DND-41 (cell line): ENCODE measurements around the gene GRB7.

Experiments
- ATAC-seq: fragments of 200-7000 bp; cut with Tn5 transposase; 3 replicates; pipeline ENCODE4 v1.9.1; 2021; ENCODE audit warnings: low read depth; ENCODE audit not compliant: insufficient read depth
- DNase-seq: peaks from one replicate; pipeline ENCODE4 v3.0.0-alpha.2; 2020
- H2AFZ ChIP-seq: 2 replicates; pipeline ENCODE4 v1.6.0; 2012; ENCODE audit warnings: low read depth, low read length
- H3K27ac ChIP-seq: 2 replicates; pipeline ENCODE4 v1.5.1; 2012; ENCODE audit warnings: low read length, inconsistent platforms
- H3K27me3 ChIP-seq: fragments of 200-600 bp; sonication (generic); 2 replicates; pipeline ENCODE4 v1.6.0; 2012; ENCODE audit warnings: low read length, mild to moderate bottlenecking, inconsistent platforms; ENCODE audit not compliant: insufficient read depth, poor library complexity
- H3K36me3 ChIP-seq: 2 replicates; pipeline ENCODE4 v1.5.1; 2012; ENCODE audit warnings: low read length, inconsistent platforms; ENCODE audit not compliant: insufficient read depth
- H3K4me1 ChIP-seq: 2 replicates; pipeline ENCODE4 v1.5.1; 2012; ENCODE audit warnings: mild to moderate bottlenecking, low read length; ENCODE audit not compliant: insufficient read depth
- H3K4me2 ChIP-seq: 2 replicates; pipeline ENCODE4 v1.6.0; 2012; ENCODE audit warnings: mild to moderate bottlenecking, moderate library complexity, low read length, inconsistent platforms; ENCODE audit not compliant: insufficient read depth
- H3K4me3 ChIP-seq, 2 experiments: fragments of 200-600 bp in 1 of 2; shearing (Covaris generic) in 1 of 2; 2 replicates each; pipeline ENCODE4 v1.5.1; 2012 to 2016; ENCODE audit warnings: inconsistent platforms in 2 of 2, low read length in 2 of 2, mild to moderate bottlenecking in 2 of 2, low read depth in 1 of 2, moderate library complexity in 1 of 2
- H3K79me2 ChIP-seq: 2 replicates; pipeline ENCODE4 v1.6.0; 2012; ENCODE audit warnings: low read length, inconsistent platforms; ENCODE audit not compliant: insufficient read depth
- H3K9ac ChIP-seq: 2 replicates; pipeline ENCODE4 v1.6.0; 2012; ENCODE audit warnings: low read depth, mild to moderate bottlenecking, inconsistent platforms, low read length, moderate library complexity
- H3K9me3 ChIP-seq: 2 replicates; pipeline ENCODE4 v1.5.1; 2012; ENCODE audit warnings: low read length, moderate library complexity, mild to moderate bottlenecking, inconsistent platforms; ENCODE audit not compliant: insufficient read depth, severe bottlenecking
- H4K20me1 ChIP-seq: 2 replicates; pipeline ENCODE4 v1.6.0; 2012; ENCODE audit warnings: low read length; ENCODE audit not compliant: insufficient read depth
- EZH2 ChIP-seq: IDR thresholded peaks from 3 replicates; pipeline ENCODE4 v1.6.1; 2012; ENCODE audit warnings: borderline replicate concordance, low read depth, mild to moderate bottlenecking, moderate library complexity, low read length, inconsistent platforms; ENCODE audit not compliant: severe bottlenecking
- TF ChIP-seq, protein P1 (sequence below): IDR thresholded peaks from 2 replicates; pipeline ENCODE4 v1.5.1; 2012; ENCODE audit warnings: borderline replicate concordance, low read length, moderate library complexity, mild to moderate bottlenecking; ENCODE audit not compliant: poor library complexity, severe bottlenecking; ENCODE audit errors: extremely low read depth

Gene GRB7

DNA sequence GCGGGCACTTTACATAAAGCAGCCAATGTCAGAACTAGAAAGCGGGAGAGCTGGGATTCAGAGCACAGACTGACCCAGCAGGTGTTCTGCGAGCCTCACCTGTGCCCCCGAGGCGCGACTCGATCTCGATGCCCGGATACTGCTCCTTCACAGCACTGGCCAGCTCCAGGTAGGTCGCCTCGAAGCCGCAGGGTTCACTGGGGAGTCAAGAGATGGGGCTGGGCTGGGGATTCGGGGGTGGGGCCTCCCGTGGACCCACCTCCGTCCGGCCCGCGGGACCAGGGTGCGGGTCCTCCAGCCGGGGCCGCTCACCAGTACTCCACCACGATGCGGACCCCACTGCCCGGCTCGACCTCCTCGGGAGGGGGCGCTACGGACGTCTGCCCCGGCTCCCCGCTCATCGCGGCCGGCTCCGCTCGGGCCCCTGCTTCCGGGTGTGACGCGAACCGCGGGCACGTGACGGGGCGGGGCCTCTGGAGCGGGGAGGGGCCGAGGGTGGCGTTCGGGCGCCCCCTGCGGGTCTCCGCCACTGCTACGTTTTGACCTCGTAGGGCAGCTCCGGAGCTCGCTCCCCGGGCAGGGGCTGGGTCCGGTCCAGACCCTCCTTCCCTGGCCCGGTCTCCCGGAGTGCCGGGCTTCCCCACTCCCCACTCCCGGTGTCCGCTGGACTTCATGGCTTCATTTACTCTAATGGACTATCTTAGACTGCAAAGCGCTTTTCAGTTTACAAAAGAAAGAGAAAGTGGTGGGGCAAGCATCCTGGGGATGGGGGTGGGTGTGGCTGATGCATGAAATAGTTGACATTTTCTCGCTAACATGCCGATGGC, 7.4 kb upstream of the GRB7 start, which contains the start of gene MIEN1:
TSS of gene MIEN1 (minus strand) at position 438 of the 827 bp plus-strand sequence. CDS start at position 401, 37 bp downstream.
- H3K27ac ChIP-seq = peak within 1 kb of the TSS; percentile 78
- H3K9ac ChIP-seq = peak within 1 kb of the TSS; percentile 74
- H3K4me1 ChIP-seq = peaks cover 21% of the 10 kb centered on the region
- peak within 1 kb of the TSS; percentile 93 for H2AFZ ChIP-seq
- H3K4me2 ChIP-seq = peak within 1 kb of the TSS; percentile 99
- peak; percentile 87 for ATAC-seq
- H3K4me3 ChIP-seq = peak within 1 kb of the TSS; percentile 69 to 93
- peaks cover 23% of the 10 kb centered on the region for H3K36me3 ChIP-seq
- H4K20me1 ChIP-seq = peaks cover 4% of the 10 kb centered on the region; the same call in 1 of the 2 replicates
- peaks cover 14% of the 10 kb centered on the region for H3K79me2 ChIP-seq
- H3K9me3 ChIP-seq = no peaks in the 10 kb centered on the region
- DNase-seq = peak; percentile 90
- no peak for TF ChIP-seq EZH2
- TF ChIP-seq, protein P1, sequence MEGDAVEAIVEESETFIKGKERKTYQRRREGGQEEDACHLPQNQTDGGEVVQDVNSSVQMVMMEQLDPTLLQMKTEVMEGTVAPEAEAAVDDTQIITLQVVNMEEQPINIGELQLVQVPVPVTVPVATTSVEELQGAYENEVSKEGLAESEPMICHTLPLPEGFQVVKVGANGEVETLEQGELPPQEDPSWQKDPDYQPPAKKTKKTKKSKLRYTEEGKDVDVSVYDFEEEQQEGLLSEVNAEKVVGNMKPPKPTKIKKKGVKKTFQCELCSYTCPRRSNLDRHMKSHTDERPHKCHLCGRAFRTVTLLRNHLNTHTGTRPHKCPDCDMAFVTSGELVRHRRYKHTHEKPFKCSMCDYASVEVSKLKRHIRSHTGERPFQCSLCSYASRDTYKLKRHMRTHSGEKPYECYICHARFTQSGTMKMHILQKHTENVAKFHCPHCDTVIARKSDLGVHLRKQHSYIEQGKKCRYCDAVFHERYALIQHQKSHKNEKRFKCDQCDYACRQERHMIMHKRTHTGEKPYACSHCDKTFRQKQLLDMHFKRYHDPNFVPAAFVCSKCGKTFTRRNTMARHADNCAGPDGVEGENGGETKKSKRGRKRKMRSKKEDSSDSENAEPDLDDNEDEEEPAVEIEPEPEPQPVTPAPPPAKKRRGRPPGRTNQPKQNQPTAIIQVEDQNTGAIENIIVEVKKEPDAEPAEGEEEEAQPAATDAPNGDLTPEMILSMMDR = peak; percentile 85
- H3K27me3 ChIP-seq = no peaks in the 10 kb centered on the region

DNA sequence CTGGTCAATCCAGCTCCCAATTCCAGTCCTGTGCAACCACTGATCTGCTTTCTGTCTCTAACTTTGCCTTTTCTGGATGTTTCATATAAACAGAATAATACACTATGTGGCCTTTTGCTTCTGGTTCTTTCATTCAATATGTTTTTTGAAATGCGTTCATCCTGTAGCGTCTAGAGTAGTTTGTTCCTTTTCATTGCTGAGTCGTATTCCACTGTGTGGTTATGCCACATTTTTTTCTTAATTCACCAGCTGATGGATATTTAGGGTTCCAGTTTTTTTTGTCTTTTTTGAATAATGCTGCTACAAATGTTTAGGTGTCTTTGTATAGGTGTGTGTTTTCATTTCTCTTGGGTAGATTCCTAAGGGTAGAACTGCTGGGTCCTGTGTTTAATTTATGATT, 5.2 kb upstream of the GRB7 start:
- H3K9me3 ChIP-seq = no peaks in the 10 kb centered on the region
- no peak overlapping the region for H3K4me2 ChIP-seq
- no peak overlapping the region for H3K27ac ChIP-seq
- H4K20me1 ChIP-seq = peaks cover 4% of the 10 kb centered on the region; the same call in 1 of the 2 replicates
- no peak overlapping the region for H3K9ac ChIP-seq
- no peak for TF ChIP-seq EZH2
- TF ChIP-seq, protein P1 = no peak
- H2AFZ ChIP-seq = no peak overlapping the region
- H3K27me3 ChIP-seq = no peaks in the 10 kb centered on the region
- no peak for DNase-seq
- peaks cover 14% of the 10 kb centered on the region for H3K79me2 ChIP-seq
- H3K4me3 ChIP-seq = no peak overlapping the region
- H3K36me3 ChIP-seq = peaks cover 19% of the 10 kb centered on the region
- no peak for ATAC-seq
- H3K4me1 ChIP-seq = peaks cover 21% of the 10 kb centered on the region

DNA sequence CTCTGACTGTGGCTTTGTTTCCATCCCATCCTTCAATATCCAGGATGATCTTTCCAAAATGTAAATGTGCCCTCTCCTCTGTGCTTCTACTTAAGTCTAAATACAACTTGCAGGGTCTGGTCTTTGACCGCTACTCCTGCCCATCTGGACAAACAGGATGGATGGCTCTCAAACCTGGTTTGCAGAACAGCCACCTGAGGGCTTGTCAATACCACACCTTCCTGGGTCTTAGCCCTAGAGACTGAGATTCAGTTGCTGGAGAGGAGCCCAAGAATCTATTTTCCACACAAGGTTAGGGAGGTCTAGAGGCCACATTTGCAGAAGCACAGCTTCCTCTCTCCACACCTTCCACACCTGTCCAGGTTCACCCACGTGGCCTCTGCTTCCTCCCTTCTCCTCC, 1.9 kb upstream of the GRB7 start:
- H3K27me3 ChIP-seq = no peaks in the 10 kb centered on the region
- no peak overlapping the region for H3K27ac ChIP-seq
- H3K4me3 ChIP-seq = no peak overlapping the region
- no peaks in the 10 kb centered on the region for H3K9me3 ChIP-seq
- H3K79me2 ChIP-seq = no peaks in the 10 kb centered on the region
- no peak overlapping the region for H3K4me2 ChIP-seq
- no peaks in the 10 kb centered on the region for H3K36me3 ChIP-seq
- ATAC-seq (no peak), DNase-seq (no peak)
- no peak overlapping the region for H2AFZ ChIP-seq
- H3K4me1 ChIP-seq = peaks cover 2% of the 10 kb centered on the region; the same call in 1 of the 2 replicates
- TF ChIP-seq, protein P1 = no peak
- TF ChIP-seq EZH2 = no peak
- H3K9ac ChIP-seq = no peak overlapping the region
- H4K20me1 ChIP-seq = no peaks in the 10 kb centered on the region
